CD4-positive, alpha-beta T cell treated with Interleukin-15 for 4 hours (primary cell): ENCODE results near the gene SLC45A3.
A peak's percentile ranks its signal among the peaks of the same experiment; 100 is the strongest.
"Not testable (repeated sequence)": the region's sequence is repeated elsewhere in the genome, so short reads cannot be mapped to it uniquely, and the experiment has no call there.

Experiments used
- DNase-seq: peaks from one replicate; pipeline ENCODE4 v3.0.0-alpha.2; 2020; ENCODE audit warnings: low spot score

The SLC45A3 gene

GRCh38 chr1:205680073-205680851, at the start of gene SLC45A3:
SLC45A3 (minus strand) TSS chr1:205680509; CDS start chr1:205664656, 15,853 bp downstream.
- no peak for DNase-seq

- no peak for DNase-seq
Measured at GRCh38 chr1:205726619-205727125, 46.4 kb upstream of the SLC45A3 start.

- no peak for DNase-seq
Measured at GRCh38 chr1:205725514-205725913, 45.2 kb upstream of the SLC45A3 start.

- DNase-seq, result not testable (repeated sequence)
Measured at GRCh38 chr1:205720740-205721139, 40.4 kb upstream of the SLC45A3 start.

- no peak for DNase-seq
Measured at GRCh38 chr1:205719762-205720161, 39.5 kb upstream of the SLC45A3 start.

GRCh38 chr1:205719015-205719414, 38.7 kb upstream of the SLC45A3 start:
- DNase-seq, result no peak

- no peak for DNase-seq
Measured at GRCh38 chr1:205716371-205717132, 36.2 kb upstream of the SLC45A3 start.

GRCh38 chr1:205715628-205716027, 35.3 kb upstream of the SLC45A3 start:
- DNase-seq, result no peak

- DNase-seq, result no peak
Measured at GRCh38 chr1:205714906-205715246, 34.6 kb upstream of the SLC45A3 start.

- DNase-seq, result no peak
Measured at GRCh38 chr1:205714190-205714905, 34.0 kb upstream of the SLC45A3 start.

- peak; percentile 74 for DNase-seq
Measured at GRCh38 chr1:205711105-205712048, 31.1 kb upstream of the SLC45A3 start.

GRCh38 chr1:205710201-205711062, 30.1 kb upstream of the SLC45A3 start:
- DNase-seq, result no peak

GRCh38 chr1:205709640-205710039, 29.3 kb upstream of the SLC45A3 start:
- DNase-seq, result no peak

GRCh38 chr1:205709059-205709398, 28.7 kb upstream of the SLC45A3 start:
- DNase-seq, result no peak

GRCh38 chr1:205706601-205707502, 26.5 kb upstream of the SLC45A3 start:
- DNase-seq, result no peak

- no peak for DNase-seq
Measured at GRCh38 chr1:205704903-205705302, 24.6 kb upstream of the SLC45A3 start.

GRCh38 chr1:205703072-205703471, 22.8 kb upstream of the SLC45A3 start:
- no peak for DNase-seq

GRCh38 chr1:205701891-205702290, 21.6 kb upstream of the SLC45A3 start:
- no peak for DNase-seq

- DNase-seq, result no peak
Measured at GRCh38 chr1:205701420-205701819, 21.1 kb upstream of the SLC45A3 start.
